MM.1S (cell line): ENCODE data around the gene HINT3.

Experiments
- EZH2 ChIP-seq: fragments of 300-600 bp; sonication (generic); optimal IDR thresholded peaks from 2 replicates; pipeline ENCODE3; 2017; ENCODE audit warnings: low read depth, mild to moderate bottlenecking, antibody characterized with exemption, low read length, mixed read lengths
- EZH2phosphoT487 ChIP-seq: fragments of 300-600 bp; sonication (generic); IDR thresholded peaks from 2 replicates; pipeline ENCODE4 v1.6.1; 2018; ENCODE audit warnings: antibody characterized with exemption, low read length
- TF ChIP-seq, protein P1 (sequence below): fragments of 300-600 bp; sonication (generic); IDR thresholded peaks from 2 replicates; pipeline ENCODE4 v1.5.1; 2016; ENCODE audit warnings: antibody characterized with exemption, low read length, mixed read lengths

DNA sequence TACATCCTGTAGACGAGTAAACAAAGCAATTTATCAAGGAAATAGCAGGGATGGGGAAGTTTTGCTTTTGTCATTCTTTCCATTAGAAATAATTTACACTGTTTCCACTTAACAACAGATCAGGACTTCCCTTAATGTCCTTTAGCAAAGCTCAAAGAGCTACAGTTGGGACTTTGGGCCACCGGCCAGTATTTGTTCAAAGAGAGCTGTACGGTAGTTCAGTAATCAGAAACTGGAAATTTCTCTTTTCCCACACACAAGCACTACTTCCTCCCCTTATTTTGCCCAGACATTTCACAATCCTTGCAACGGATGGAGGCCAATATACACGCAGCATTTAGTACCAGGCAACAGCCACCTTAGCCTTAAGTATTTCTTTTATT is 12.1 kb upstream of the HINT3 start:
- TF ChIP-seq, protein P1, sequence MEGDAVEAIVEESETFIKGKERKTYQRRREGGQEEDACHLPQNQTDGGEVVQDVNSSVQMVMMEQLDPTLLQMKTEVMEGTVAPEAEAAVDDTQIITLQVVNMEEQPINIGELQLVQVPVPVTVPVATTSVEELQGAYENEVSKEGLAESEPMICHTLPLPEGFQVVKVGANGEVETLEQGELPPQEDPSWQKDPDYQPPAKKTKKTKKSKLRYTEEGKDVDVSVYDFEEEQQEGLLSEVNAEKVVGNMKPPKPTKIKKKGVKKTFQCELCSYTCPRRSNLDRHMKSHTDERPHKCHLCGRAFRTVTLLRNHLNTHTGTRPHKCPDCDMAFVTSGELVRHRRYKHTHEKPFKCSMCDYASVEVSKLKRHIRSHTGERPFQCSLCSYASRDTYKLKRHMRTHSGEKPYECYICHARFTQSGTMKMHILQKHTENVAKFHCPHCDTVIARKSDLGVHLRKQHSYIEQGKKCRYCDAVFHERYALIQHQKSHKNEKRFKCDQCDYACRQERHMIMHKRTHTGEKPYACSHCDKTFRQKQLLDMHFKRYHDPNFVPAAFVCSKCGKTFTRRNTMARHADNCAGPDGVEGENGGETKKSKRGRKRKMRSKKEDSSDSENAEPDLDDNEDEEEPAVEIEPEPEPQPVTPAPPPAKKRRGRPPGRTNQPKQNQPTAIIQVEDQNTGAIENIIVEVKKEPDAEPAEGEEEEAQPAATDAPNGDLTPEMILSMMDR = no peak
- TF ChIP-seq EZH2 (no peak), EZH2phosphoT487 (no peak)
